Hematopoietic multipotent progenitor cell treated with erythropoietin and hydrocortisone succinate and interleukin-3 and kit ligand, for 8 days (in vitro differentiated cells): ENCODE data around the gene THOC5.
"Not testable (repeated sequence)": the region's sequence is repeated elsewhere in the genome, so short reads cannot be mapped to it uniquely, and the experiment has no call there.

ENCODE experiments used
- DNase-seq: peaks from one replicate; pipeline ENCODE4 v3.0.0-alpha.2; 2015

The THOC5 gene

DNA sequence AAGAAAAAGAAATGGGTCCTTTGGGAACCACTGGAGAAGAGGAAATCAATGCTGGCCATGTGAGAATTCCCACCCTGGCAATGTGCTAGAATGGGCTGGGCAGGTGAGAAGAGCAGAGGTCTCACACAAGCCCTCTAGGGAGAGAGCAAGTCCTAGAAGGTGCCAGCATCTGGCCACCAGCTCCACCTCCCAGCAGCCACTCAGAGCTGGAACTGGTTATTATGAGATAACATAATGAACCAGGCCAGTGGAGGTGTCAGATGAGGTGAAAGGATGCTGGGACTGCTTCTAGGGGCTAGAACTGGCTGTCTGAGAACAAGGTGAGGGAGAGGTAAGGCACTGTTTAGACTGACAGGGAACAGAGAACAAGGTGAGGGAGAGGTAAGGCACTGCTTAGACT, 44.3 kb downstream of the THOC5 start:
- no peak for DNase-seq

DNA sequence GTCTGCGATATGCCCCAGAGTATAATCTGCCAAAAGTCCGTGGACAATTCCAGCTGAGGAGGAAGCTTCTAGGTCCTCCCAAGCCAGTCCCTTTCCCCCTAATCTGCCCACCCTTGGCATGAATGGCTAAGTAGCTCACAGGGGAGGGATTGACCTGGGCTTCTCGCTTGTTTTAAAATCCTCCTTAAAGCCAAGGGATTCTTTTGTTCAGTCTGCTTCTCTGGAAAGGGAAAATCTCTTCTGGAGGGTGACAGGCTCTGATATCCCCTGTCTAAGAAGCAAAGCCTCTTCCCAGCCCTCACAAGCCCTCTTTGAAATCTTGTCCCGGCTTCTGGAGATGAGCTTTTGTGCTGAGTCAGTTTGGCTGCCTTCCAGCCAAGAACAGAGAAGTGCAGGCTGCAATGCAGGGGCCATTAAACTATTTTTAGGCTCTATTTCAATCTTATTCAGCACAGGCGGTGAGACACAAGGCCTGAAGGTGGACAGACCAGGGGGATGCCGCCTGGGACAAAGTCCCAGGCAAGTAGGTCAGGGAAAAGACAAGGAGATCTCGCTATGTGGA, 49.7 kb downstream of the THOC5 start:
- DNase-seq: peak; percentile 73

DNA sequence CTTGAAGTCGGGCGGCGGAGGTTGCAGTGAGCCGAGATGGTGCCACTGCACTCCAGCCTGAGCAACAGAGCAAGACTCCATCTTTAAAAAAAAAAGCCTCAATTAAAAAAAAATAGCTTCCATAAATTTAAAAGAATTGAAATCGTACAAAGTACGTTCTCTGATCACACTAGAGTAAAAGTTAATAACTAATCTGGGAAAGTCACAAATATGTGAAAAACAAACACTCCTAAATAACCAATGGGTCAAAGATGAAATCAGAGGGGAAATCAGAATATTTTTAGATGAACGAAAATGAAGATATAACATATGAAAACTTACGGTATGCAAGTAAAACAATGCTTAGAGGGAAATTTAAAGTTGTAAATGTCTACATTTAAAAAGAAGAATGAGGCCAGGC, 53.7 kb downstream of the THOC5 start:
- no peak for DNase-seq

DNA sequence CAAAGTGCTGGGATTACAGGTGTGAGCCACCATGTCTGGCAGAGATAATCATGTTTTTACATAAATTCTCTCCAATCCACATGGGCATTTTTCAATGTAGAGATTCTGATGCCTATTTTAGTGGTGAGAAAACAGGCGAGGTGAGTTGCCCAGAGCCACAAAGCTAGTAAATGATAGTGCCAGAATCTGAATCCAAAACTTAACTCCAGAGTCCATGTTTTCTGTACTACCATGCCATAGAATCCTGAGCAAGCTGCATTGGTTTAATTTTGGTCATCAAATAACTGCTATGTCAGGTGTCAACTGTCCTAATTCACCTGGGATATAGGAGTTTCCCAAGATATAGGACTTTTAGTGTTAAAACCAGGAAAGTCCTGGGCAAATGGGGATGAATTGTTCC, 59.9 kb downstream of the THOC5 start:
- DNase-seq: no peak

DNA sequence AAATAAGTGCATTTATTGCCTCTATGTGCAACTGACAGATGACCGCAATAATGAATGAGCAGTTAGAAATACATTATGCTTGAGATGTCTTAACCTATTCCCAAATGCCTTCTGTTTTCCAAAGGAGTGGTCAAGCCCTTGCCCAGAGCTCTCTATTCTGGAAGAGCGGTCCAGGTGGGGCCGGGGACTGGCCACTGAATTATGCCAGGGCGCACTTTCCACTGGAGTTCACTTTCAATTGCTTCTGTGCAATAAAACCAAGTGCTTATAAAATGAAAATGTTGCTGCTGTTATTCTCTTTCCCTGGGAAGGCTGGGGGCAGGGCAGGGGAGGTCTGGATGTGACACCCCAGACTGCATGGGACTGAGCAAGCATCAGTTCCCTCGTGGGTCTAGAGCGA, 62.5 kb downstream of the THOC5 start:
- DNase-seq: no peak

DNA sequence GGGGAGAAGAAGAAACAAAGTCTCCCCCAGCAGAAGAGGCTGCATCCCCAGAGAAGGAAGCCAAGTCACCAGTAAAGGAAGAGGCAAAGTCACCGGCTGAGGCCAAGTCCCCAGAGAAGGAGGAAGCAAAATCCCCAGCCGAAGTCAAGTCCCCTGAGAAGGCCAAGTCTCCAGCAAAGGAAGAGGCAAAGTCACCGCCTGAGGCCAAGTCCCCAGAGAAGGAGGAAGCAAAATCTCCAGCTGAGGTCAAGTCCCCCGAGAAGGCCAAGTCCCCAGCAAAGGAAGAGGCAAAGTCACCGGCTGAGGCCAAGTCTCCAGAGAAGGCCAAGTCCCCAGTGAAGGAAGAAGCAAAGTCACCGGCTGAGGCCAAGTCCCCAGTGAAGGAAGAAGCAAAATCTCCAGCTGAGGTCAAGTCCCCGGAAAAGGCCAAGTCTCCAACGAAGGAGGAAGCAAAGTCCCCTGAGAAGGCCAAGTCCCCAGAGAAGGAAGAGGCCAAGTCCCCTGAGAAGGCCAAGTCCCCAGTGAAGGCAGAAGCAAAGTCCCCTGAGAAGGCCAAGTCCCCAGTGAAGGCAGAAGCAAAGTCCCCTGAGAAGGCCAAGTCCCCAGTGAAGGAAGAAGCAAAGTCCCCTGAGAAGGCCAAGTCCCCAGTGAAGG, 64.3 kb downstream of the THOC5 start:
- DNase-seq: not testable (repeated sequence)

DNA sequence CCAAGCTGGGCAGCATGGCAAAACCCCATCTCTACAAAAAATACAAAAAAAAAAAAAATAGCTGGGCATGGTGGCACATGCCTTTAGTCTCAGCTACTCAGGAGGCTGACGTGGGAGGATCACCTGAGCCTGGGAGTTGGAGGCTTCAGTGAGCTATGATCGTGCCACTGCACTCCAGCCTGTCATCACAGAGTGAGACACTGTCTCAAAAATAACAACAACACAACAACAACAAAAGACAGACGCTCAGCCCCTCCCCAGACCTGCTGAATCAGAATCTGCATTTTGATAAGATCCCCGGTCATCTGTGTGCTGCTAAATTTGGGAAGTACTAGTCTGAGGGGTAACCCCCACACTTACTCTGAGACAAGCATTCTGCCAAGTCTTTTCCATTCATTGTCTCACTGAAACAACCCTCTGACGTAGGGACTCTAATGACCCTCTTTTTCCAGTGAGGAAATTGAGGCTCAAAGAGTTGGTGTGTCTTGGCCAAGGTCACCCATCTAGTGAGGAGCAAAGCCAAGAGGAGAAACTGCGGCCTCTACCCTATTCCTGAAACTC, 66.1 kb downstream of the THOC5 start:
- no peak for DNase-seq

DNA sequence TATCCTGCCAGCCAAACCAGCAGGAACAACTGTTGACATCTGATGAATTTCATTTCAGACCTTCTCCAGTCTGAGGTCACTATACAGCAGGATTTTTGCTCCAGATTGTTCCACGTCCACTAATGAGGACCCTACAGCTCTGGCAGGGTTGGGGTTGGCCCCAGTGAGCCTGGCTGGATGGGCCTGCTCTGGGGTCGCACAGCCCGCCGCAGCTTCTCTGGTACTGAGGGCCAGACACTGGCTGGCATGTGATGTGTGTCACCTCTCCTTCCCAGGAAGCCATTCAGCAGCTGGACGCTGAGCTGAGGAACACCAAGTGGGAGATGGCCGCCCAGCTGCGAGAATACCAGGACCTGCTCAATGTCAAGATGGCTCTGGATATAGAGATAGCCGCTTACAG, 68.1 kb downstream of the THOC5 start:
- DNase-seq: no peak

DNA sequence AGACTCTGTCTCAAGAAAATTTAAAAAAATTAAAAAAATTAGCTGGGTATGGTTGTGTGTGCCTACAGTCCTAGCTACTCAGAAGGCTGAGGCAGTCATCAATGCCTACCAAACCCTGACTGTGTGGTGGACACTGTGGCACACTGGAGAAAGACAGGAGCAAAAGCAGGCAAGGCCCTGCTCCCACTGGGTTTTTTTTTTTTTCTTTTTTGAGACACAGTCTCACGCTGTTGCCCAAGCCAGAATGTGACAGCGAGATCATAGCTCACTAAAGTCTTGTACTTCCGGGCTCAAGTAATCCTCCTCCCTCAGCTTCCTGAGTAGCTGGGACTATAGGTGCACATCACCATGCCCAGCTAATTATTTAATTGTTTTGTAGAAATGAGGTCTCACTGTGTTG, 68.9 kb downstream of the THOC5 start:
- DNase-seq: no peak

DNA sequence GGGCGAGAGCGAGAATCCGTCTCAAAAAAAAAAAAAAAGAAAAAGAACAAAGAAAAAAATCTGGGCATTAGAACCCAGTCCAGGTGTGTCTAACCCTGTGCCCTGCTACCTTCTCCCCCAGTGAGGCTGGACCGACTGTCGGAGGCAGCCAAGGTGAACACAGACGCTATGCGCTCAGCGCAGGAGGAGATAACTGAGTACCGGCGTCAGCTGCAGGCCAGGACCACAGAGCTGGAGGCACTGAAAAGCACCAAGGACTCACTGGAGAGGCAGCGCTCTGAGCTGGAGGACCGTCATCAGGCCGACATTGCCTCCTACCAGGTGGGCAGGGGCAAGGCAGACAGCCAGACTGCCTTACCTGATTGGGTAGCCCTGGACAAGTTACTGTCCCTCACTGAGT, 70.3 kb downstream of the THOC5 start:
- DNase-seq: no peak

DNA sequence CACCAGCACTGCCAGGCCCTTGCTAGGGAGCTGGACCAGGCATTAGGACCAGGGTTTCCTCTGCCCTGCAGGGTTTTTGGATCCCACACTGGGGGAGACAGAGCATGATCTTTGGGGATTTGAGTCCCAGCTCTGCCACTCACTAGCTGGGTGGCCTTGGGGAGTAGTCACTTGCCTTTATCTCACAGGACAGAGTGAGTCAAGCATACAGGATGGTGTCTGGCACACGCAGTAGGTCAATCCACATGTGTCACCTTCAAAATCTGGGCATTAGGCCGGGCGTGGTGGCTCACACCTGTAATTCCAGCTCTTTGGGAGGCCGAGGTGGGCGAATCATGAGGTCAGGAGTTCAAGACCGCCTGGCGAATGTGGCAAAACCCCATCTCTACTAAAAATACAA, 70.8 kb downstream of the THOC5 start:
- no peak for DNase-seq

DNA sequence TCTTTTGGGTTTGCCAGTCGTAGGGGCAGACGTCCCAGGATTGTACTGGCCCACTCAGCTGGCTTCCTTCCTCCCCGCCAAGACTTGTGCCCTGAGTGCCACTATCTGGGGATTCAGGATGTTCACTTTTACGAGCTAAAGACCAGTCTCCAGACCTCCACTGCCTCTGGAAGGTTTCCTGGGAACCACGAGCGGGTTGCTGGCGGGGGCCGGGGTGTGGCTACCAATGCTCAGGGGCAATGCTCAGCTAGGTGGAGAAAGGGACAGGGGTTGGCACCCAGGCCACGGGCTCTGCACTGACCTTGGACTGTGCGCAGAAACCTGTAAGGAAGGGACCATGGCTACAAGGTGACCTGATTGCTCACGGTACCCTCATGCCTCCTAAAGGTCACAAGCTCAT, 71.3 kb downstream of the THOC5 start:
- no peak for DNase-seq

DNA sequence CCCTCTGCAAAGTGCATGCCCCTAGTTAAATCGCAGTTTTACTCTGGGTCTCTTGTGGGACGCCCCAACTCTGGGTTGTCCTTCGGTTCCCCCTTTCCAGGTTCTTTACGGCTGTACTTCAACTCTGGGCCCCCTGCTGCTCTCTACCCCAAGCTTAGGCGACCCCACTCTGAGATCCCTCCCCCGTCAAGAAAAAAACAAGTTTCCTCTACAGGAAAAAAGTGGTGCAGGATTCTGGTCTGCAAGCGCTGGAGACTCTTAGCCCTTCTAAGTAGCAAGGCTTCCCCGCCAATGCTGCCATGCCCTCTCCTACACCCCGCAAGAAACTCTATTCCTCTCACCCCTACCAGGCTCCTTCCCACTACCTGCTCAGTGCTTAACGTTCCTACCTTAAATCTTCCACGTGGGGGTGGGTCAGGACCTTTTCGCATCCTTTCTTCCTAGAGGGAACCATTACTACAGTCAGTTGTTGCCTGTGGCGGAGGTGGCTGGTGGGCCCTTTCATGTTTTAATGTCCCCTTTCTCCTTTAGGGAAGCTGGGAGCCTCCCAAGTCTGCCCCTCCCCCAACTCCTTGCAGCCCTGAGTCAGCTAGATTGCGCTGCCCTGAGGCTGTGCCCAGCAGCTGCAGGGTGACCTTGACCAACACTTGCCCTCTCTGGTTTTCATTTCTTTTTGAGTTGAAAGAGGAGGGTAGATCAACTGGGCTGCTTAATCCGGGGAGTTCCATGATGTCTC, 72.1 kb downstream of the THOC5 start:
- no peak for DNase-seq

DNA sequence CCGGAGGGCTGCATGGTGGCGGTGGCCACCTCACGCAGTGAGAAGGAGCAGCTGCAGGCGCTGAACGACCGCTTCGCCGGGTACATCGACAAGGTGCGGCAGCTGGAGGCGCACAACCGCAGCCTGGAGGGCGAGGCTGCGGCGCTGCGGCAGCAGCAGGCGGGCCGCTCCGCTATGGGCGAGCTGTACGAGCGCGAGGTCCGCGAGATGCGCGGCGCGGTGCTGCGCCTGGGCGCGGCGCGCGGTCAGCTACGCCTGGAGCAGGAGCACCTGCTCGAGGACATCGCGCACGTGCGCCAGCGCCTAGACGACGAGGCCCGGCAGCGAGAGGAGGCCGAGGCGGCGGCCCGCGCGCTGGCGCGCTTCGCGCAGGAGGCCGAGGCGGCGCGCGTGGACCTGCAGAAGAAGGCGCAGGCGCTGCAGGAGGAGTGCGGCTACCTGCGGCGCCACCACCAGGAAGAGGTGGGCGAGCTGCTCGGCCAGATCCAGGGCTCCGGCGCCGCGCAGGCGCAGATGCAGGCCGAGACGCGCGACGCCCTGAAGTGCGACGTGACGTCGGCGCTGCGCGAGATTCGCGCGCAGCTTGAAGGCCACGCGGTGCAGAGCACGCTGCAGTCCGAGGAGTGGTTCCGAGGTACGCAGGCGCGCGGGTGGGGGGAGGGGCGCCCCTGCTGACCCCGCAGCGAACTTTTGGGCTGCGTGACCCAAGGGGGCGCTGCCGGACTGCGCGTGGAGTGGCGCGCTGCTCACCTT, 72.9 kb downstream of the THOC5 start:
- DNase-seq: peak; percentile 68

DNA sequence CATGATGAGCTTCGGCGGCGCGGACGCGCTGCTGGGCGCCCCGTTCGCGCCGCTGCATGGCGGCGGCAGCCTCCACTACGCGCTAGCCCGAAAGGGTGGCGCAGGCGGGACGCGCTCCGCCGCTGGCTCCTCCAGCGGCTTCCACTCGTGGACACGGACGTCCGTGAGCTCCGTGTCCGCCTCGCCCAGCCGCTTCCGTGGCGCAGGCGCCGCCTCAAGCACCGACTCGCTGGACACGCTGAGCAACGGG, 73.4 kb downstream of the THOC5 start:
- no peak for DNase-seq

DNA sequence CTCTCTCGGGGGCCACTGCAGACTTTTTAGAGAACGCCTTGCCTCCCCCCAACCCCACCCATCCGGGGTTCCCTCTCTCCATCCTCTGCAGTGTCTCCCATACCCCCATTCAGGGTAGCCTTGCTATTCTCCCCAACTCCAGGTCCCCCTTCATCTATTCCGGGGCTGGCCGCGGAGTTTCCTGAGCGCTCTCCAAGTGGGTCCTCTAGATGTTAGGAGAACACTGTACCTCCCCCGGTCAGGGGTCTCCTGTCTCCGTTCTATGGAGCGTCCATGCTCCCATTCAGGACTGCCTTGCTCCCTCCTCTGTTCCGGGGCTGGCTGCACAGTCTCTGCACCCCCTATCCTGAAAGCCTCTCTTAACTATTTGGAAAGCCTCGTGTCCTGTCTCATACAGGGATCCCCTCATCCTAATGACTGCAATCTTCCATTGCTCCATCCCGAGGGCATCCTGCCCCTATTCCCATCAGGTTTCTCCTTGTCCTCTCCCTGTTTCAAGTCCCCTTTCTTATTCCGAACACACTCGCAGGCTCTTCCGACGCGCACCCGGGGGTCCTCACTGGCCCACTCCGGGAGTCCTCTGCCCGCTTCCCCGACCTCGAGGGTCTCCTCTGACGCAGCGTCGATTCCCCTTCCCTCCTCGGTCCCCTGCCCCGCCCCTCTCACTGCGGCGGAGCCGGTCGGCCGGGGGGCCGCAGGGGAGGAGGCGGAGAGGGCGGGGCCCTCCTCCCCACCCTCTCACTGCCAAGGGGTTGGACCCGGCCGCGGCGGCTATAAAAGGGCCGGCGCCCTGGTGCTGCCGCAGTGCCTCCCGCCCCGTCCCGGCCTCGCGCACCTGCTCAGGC, 73.9 kb downstream of the THOC5 start, which contains the start of gene NEFH:
Gene NEFH, plus strand, starts transcription at position 802 of the 845 bp plus-strand sequence. CDS start 45 bp downstream, outside the sequence.
- DNase-seq: no peak

DNA sequence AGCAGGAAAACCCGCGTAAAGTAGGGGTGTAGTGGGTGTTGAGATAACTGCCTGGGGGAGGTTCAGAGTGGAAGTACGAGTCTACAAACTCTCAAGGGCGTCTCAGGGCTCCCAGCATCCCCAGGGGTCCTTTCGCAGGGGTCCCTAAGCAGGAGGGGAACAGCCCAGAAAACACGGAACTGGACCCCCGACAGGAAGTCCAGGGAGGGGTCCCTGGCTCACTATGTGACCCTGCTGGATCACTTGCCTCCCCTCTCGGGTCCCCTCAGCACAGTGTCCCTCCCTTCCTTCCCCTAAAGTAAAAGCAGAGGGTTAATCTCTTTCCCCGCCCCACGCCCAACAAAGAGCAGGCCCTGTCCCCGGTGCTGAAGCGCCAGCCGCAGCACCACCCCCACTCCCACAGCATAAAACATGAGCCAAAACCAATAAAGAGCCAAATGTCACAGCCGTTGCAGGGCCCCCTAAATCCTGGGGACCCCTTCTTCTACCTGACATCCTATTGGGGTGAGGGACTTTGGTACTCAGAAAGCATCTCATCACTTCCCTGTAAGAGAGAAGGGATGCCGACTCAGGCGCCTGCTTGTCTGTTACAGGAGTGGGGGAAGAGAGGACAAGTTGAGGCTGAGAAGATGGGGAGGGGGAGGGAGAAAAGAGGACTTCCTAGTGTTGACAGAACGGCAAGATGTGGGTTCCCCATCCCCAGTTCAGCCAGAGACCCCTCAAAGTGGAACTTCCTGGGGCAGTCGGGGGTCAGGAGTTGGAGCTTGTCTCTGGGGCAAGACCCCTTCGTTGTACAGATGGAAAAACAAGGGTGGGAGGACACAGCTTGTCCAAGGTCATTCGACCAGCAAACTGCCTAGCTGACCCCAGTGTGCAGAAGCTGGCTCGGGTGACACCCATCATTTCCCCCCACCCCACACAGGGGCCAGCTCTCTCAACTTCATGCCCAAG, 75.0 kb downstream of the THOC5 start:
- DNase-seq: peak; percentile 32

DNA sequence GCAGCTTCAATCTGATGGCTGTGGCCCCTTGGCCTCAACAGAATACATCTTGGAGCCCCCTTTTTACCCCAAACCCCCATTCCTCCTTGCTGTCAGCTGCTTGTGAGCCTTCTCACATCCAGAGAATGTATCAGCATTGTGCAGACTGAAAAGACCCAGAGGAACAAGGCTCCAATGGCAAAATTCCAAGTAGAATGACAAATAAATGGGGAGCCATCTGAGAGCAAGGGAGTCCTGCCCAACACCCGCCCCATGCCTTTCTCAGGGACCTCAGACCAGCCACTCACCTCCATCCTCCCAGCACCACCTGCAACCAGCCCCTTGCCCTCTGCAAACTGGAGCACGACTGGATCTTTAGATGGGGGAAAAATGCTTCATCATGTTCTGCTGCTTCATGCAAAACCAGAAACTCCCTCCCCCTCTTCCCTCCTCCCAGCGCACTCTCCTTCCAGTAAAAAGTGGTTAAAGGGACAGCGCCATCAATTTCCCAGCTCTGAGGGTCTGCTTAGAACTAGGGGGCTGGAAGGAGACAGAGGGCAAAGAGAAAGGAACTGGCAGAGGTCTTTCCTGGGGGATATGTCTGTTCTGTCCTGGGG, 75.7 kb downstream of the THOC5 start:
- DNase-seq: peak; percentile 12

DNA sequence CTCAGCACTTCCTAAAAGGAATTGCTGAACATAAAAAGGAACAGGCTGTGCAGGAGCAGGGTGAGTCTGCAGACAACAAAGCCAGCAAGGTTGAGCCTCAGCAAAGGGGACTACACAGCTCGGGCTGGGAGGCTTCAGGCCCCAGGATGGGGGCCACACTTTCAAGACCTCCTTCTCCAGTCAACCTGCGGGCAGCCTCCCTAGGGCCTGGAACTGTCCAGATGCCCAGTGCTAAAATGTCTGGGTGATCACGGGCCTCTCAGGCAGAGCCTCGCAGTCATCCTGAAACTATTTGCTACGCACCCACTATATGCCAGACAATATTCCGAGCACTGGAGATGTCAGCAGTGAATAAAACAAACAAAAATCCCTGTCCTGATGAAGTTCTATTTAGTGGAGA, 77.4 kb downstream of the THOC5 start:
- no peak for DNase-seq

DNA sequence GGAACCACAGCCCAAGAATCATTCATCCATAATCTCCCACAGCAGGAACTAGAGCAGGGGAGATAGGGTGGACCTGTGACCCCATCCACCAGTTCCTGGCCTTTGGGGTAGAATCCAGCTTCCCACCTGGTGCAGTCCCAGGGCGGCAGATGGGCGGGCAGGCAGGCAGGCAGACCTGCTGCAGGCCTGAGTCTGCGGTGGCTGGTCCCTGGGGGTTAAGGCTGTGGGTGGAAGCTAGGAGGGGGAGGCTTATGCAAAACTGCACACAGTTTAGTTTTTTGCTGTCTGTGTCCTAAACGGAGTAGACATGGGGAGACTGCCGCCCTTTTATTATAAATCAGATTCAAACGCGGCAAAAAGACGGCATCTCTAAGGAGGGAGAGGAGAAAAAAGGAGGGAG, 78.0 kb downstream of the THOC5 start:
- no peak for DNase-seq

DNA sequence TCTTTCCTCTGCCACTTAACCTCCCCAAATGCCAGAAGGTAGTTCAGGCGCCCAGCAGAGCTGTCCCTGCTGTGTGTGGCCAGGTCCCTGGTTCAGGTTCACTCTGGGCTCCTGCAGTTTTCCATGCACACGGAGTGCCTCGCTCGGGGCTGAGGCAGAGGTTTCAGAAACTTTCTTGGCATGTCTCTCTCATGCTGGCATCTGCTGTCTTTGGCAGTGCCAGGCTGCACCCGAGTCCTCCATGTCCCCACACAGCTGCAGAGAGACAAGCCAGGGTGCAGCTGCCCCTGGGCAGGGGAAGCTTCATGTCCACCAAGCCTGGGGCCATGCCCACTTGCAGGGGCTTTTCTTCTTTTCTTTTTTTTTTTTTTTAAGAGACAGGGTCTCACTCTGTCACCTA, 80.6 kb downstream of the THOC5 start:
- DNase-seq: no peak
